Skeletal muscle cell (primary cell): ENCODE measurements around the gene SPRED2.

ENCODE experiments used
- DNase-seq: peaks from one replicate; pipeline ENCODE4 v3.0.0-alpha.2; 2010; ENCODE audit warnings: low read depth
- H3K4me3 ChIP-seq: 2 replicates; pipeline ENCODE4 v1.5.1; 2011; ENCODE audit warnings: low read depth, mild to moderate bottlenecking, control low read depth, low read length, moderate library complexity

Gene SPRED2, protein sequence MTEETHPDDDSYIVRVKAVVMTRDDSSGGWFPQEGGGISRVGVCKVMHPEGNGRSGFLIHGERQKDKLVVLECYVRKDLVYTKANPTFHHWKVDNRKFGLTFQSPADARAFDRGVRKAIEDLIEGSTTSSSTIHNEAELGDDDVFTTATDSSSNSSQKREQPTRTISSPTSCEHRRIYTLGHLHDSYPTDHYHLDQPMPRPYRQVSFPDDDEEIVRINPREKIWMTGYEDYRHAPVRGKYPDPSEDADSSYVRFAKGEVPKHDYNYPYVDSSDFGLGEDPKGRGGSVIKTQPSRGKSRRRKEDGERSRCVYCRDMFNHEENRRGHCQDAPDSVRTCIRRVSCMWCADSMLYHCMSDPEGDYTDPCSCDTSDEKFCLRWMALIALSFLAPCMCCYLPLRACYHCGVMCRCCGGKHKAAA

DNA sequence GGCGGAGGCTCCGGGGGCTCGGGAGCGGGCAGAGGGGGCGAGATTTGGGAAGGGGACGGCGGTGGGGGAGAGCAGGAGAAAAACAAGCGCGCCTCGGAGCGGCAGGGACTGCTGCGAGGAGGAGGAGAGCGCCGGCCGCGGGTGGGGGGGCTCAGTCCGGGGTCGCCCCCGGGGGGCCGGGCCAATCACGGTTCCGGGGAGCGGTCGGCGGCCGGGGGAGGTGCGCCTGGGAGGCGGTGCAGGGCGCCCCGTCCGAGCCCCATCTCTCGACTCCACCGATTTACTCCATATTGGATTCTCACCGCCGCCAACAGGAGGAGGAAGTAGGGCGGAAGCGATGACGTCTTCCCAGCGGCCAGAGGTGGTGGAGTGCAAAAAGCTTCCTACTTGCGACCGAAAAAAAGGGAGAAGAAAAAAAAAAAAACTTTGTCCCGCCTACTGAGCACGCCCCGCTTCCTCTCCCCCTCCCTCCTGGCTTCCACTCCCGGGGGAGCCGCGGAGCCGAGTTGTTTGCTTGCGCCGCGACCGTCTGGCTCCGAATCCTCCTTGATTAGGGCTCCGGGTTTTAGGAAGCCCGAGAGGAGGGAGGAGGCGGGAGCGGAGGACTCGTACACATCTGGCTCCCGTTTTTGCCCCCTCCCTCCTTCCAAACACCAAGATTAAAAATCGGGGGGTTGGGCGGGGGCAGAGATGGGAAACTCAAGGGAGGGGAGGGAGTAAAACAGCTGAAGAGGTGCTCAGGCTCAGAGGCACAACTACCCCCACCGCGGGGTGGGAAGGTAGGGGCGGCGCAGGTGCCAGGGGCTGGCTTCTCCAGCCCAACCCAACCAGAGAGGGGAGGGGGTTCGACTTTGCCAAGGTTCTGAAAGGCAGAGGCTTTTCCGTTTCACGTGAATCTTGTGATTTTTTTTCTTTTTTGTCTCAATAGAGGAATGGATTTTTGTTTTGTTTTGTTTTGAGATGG lies at the start of gene SPRED2:
TSS of gene SPRED2 (minus strand) at position 373 of the 964 bp plus-strand sequence. CDS start 612 bp downstream, outside the sequence.
- peak within 1 kb of the TSS; percentile 86 for H3K4me3 ChIP-seq
- DNase-seq, result peak; percentile 90

- H3K4me3 ChIP-seq, result no peak overlapping the region
Measured at GRCh38 chr2:65481961-65482360, 49.6 kb upstream of the SPRED2 start.

DNA sequence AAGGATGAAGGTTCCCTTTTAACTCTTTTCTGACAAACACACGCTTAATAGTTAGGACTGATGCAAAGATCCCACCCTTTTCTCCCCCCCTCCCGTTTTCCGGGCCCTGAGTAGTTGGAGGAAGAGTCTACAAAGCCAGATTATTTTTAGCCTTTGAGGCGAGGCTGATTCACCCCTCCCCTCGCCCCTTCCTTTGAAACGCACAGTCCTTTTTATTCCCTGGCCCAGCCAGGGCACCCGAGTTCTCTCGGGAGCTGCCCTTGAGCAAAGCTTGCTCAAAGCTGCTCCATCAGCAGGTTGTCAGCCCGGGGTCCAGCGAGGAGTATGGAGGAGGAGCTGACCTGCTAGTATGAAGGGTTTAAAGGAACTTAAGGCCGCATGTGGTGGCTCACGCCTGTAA lies 47.1 kb upstream of the SPRED2 start:
- no peak overlapping the region for H3K4me3 ChIP-seq
- no peak for DNase-seq

More at GRCh38 chr2:65481961-65482360, 49.6 kb upstream of the SPRED2 start:
- DNase-seq, result no peak

DNA sequence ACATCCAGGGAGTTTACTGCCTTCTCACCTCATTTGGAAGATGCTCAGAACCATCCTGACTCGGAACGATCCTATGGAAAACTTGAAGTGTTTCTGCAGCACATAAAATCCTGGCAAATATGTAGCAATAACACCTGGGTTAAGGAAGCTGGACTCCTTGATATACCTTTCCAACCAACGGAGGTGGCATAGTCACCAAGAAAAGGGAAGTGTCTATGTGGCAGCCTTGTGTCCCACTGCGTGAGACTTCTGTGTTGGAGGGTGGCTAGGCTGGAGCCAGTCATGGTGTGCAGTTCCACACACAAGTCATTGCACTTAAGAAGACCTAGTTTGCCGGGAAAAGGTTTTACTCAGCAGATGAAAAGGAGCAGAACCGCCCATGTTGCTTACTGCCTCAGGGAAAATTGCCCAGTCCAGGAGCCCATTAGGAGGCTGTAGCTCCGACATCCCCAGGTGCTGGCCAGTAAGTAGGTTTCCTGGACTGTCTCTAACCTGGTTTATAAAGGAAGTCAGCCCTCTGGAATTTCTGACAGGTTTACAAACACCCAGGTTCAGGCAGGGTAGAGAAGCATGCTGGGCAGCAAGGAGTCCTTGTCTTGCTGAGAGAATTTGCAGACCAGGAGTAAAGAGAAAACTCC lies 46.2 kb upstream of the SPRED2 start:
- DNase-seq, result no peak
- no peak overlapping the region for H3K4me3 ChIP-seq

GRCh38 chr2:65477590-65477989 lies 45.2 kb upstream of the SPRED2 start:
- DNase-seq, result no peak
- H3K4me3 ChIP-seq, result no peak overlapping the region

DNA sequence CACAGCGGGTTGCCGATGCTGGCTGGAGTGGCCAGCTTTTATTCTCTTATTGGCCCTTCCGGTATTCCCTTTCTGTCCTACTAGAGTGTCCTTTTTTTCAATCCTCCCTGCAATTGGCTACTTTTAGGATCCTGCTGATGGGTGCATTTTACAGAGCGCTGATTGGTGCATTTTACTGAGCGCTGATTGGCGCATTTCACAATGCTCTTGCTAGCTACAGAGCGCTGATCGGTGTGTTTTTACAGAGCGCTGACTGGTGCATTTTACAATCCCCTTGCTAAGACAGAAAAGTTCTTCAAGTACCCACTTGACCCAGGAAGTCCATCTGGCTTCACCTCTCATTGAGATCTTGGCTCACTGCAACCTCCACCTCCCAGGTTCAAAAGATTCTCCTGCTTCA lies 44.4 kb upstream of the SPRED2 start:
- no peak for DNase-seq
- H3K4me3 ChIP-seq, result no peak overlapping the region

- DNase-seq, result no peak
- no peak overlapping the region for H3K4me3 ChIP-seq
Measured at GRCh38 chr2:65475000-65475399, 42.6 kb upstream of the SPRED2 start.

- no peak for DNase-seq
- H3K4me3 ChIP-seq, result no peak overlapping the region
Measured at GRCh38 chr2:65473045-65473444, 40.6 kb upstream of the SPRED2 start.

GRCh38 chr2:65471409-65471808 lies 39.0 kb upstream of the SPRED2 start:
- no peak overlapping the region for H3K4me3 ChIP-seq
- no peak for DNase-seq

DNA sequence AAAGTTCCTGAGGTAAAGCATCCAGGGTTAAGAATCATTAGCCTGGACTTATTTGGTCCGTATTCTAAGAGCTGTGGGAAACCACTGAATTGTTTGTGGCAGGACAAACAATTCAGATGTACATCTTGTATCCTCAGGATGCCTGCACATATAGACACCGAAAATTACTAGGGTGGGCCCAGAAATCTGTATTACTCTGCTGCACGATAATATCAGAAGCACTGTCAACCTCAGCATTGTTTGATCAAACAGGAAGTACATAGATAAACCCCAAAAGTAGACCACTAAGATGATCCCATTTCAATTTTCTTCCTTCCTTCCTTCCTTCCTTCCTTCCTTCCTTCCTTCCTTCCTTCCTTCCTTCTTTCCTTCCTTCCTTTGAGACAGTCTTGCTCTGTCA lies 34.2 kb upstream of the SPRED2 start:
- H3K4me3 ChIP-seq, result no peak overlapping the region
- no peak for DNase-seq

DNA sequence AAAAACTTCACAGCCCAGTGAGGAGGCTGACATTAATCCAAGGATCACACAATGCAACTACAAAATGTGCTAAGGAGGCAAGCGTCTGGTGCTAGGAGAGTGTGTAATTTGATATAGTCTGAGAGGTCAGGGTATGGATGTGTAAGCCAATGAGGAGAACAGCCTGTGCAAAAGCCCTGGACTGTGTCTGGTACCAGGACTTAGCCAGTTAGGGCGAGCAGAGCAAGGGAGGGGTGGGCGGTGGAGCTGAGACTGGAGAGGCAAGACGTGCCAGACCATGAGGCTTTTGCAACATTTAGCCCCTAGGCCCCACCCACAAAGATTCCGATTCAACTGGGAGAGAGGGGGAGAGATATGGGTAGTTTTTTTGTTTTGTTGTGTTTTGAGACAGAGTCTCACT lies 33.5 kb upstream of the SPRED2 start:
- no peak overlapping the region for H3K4me3 ChIP-seq
- no peak for DNase-seq

GRCh38 chr2:65465124-65465523 lies 32.7 kb upstream of the SPRED2 start:
- DNase-seq, result no peak
- no peak overlapping the region for H3K4me3 ChIP-seq

- no peak overlapping the region for H3K4me3 ChIP-seq
- no peak for DNase-seq
Measured at GRCh38 chr2:65464604-65465003, 32.2 kb upstream of the SPRED2 start.

- no peak overlapping the region for H3K4me3 ChIP-seq
- DNase-seq, result peak; percentile 47
Measured at GRCh38 chr2:65458999-65459398, 26.6 kb upstream of the SPRED2 start.

DNA sequence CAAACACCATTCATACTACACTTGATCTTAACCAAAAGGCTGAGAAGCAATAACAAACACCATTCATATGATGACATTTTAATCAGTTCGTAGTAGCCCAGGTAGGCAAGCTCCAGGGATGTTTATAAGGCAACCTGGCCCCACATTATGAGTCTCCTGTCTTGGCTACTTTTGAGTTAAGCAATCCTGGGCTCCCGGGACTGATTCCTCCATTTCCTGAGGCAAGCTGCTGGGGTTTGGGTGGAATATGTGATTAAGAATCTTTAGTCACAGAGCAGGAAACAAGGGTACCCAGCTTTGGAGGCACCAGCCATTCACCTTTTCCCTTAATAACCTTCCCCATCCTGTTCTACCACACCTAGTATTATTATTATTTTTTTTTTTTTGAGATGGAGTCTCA lies 24.5 kb upstream of the SPRED2 start:
- DNase-seq, result no peak
- no peak overlapping the region for H3K4me3 ChIP-seq

GRCh38 chr2:65456064-65456463 lies 23.7 kb upstream of the SPRED2 start:
- peak; percentile 63 for DNase-seq
- no peak overlapping the region for H3K4me3 ChIP-seq

DNA sequence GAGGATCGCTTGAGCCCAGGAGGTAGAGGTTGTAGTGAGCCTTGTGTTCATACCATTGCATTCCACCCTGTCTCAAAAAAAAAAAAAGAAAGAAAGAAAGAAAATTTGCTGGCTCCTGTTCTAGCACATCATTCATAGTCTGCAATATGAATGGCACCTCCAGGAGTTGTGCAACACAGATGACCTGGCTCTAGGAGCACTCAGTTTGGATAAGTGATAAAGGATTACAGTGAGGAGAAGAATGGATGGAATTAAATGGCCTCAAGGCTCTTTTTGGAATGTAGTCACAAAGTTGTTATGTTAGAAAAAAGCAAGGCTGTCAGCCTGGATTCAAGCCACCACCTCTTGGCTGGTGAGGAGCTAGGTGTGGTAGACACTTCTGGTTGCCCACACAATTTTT lies 21.5 kb upstream of the SPRED2 start:
- H3K4me3 ChIP-seq, result no peak overlapping the region
- DNase-seq, result no peak

- no peak for DNase-seq
- no peak overlapping the region for H3K4me3 ChIP-seq
Measured at GRCh38 chr2:65452150-65452895, 19.9 kb upstream of the SPRED2 start.

GRCh38 chr2:65450810-65451209 lies 18.4 kb upstream of the SPRED2 start:
- no peak for DNase-seq
- no peak overlapping the region for H3K4me3 ChIP-seq
